GM12892 (cell line): ENCODE data around the gene PRMT9.

ENCODE experiments used
- POLR2A ChIP-seq: IDR thresholded peaks from 2 replicates; pipeline ENCODE4 v1.6.1; 2011; ENCODE audit warnings: low read depth, low read length, control low read depth
- POLR2AphosphoS5 ChIP-seq: IDR thresholded peaks from 2 replicates; pipeline ENCODE4 v1.6.1; 2011; ENCODE audit warnings: low read depth, low read length, control low read depth
- TAF1 ChIP-seq: IDR thresholded peaks from 2 replicates; pipeline ENCODE4 v1.6.1; 2011; ENCODE audit warnings: low read depth, mild to moderate bottlenecking, control low read depth, low read length, borderline replicate concordance

DNA sequence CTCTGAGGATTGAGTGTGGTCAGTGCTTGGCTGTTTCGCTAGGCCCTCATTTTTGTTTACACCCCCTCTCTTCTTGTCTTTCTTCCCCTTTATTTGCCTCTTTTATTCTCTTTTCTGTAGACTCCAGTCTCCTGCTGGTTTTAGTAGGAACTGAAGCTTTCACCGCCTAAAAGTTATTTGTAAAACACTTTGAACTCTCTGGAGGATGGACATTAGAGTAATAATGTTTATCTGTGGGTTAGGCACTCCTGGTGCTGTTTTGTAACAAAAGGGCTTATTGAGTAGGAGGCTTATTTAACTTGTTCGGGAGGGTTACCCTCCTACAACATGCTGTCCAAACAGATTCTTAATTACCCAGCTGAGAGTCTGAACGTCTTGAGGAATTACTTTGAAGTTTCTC, 46.4 kb upstream of the PRMT9 start:
- no peak for TF ChIP-seq POLR2AphosphoS5
- no peak for TF ChIP-seq POLR2A
- no peak for TF ChIP-seq TAF1
